Neuronal stem cell (in vitro differentiated cells): ENCODE data around the gene TMEM45A.
"Not testable (repeated sequence)": the region's sequence is repeated elsewhere in the genome, so short reads cannot be mapped to it uniquely, and the experiment has no call there.

Experiments used
- DNase-seq: peaks from one replicate; pipeline ENCODE4 v3.0.0-alpha.2; 2013; ENCODE audit warnings: low spot score
- H2AFZ ChIP-seq: one replicate; pipeline ENCODE4 v1.6.1; 2013; ENCODE audit warnings: mild to moderate bottlenecking, low read length, inconsistent platforms
- H2AK5ac ChIP-seq: 2 replicates; pipeline ENCODE4 v1.6.1; 2013; ENCODE audit warnings: low read depth, mild to moderate bottlenecking, inconsistent platforms, low read length, moderate library complexity, mixed read lengths
- H2BK120ac ChIP-seq: 2 replicates; pipeline ENCODE4 v1.6.1; 2013; ENCODE audit warnings: low read depth, mild to moderate bottlenecking, inconsistent platforms, low read length, moderate library complexity, mixed read lengths
- H2BK12ac ChIP-seq: one replicate; pipeline ENCODE4 v1.6.1; 2013; ENCODE audit warnings: low read length, inconsistent platforms
- H2BK15ac ChIP-seq: 2 replicates; pipeline ENCODE4 v1.6.1; 2013; ENCODE audit warnings: mild to moderate bottlenecking, low read length, inconsistent platforms, mixed read lengths
- H2BK5ac ChIP-seq: one replicate; pipeline ENCODE4 v1.6.1; 2013; ENCODE audit warnings: inconsistent platforms, mild to moderate bottlenecking, low read length, moderate library complexity
- H3K14ac ChIP-seq: one replicate; pipeline ENCODE4 v1.6.1; 2013; ENCODE audit warnings: low read length, inconsistent platforms
- H3K18ac ChIP-seq: 2 replicates; pipeline ENCODE4 v1.6.1; 2013; ENCODE audit warnings: low read length, inconsistent platforms
- H3K23ac ChIP-seq: 2 replicates; pipeline ENCODE4 v1.6.1; 2013; ENCODE audit warnings: low read depth, mild to moderate bottlenecking, mixed read lengths, low read length, inconsistent platforms; ENCODE audit not compliant: poor library complexity
- H3K27ac ChIP-seq: replicated peaks from 3 replicates; pipeline ENCODE4 v1.5.1; 2013; ENCODE audit warnings: low read length, inconsistent platforms
- H3K27me3 ChIP-seq, 3 experiments: 2 replicates each; pipeline ENCODE4 v1.6.1; 2013; ENCODE audit warnings: low read length in 3 of 3, mild to moderate bottlenecking in 2 of 3, inconsistent platforms in 1 of 3, low read depth in 1 of 3, mixed read lengths in 1 of 3, moderate library complexity in 1 of 3; ENCODE audit not compliant: control insufficient read depth in 3 of 3, insufficient read depth in 3 of 3
- H3K36me3 ChIP-seq, 2 donors: replicated peaks in 1 of 2; 2 replicates each; pipeline ENCODE4 v1.6.1; 2013; ENCODE audit warnings: low read length in 2 of 2; ENCODE audit not compliant: control insufficient read depth in 2 of 2, insufficient read depth in 2 of 2
- H3K4ac ChIP-seq: 2 replicates; pipeline ENCODE4 v1.6.1; 2013; ENCODE audit warnings: inconsistent platforms, mild to moderate bottlenecking, low read length, moderate library complexity
- H3K4me1 ChIP-seq, 2 donors: 1 replicate in 1 of 2; 2 replicates in 1 of 2; pipeline ENCODE4 v1.6.1; 2013; ENCODE audit warnings: low read length in 2 of 2, low read depth in 1 of 2; ENCODE audit not compliant: control insufficient read depth in 2 of 2, insufficient read depth in 1 of 2
- H3K4me2 ChIP-seq: one replicate; pipeline ENCODE4 v1.6.1; 2013; ENCODE audit warnings: mild to moderate bottlenecking, low read length, inconsistent platforms; ENCODE audit not compliant: insufficient read depth, poor library complexity, severe bottlenecking
- H3K4me3 ChIP-seq, 2 donors: 2 replicates each; pipeline ENCODE4 v1.5.1; 2013; ENCODE audit warnings: low read length in 2 of 2, mild to moderate bottlenecking in 2 of 2, inconsistent platforms in 1 of 2, moderate library complexity in 1 of 2
- H3K79me1 ChIP-seq: one replicate; pipeline ENCODE4 v1.6.1; 2013; ENCODE audit warnings: low read depth, mild to moderate bottlenecking, inconsistent platforms, low read length, moderate library complexity
- H3K9ac ChIP-seq: one replicate; pipeline ENCODE4 v1.6.1; 2013; ENCODE audit warnings: mild to moderate bottlenecking, low read depth, low read length, inconsistent platforms; ENCODE audit not compliant: poor library complexity
- H3K9me3 ChIP-seq, 2 donors: replicated peaks in 1 of 2; 2 replicates each; pipeline versions ENCODE3 to v1.6.1; 2013; ENCODE audit warnings: low read length in 2 of 2, mild to moderate bottlenecking in 2 of 2, inconsistent platforms in 1 of 2, low read depth in 1 of 2, mixed read lengths in 1 of 2, moderate library complexity in 1 of 2; ENCODE audit not compliant: control insufficient read depth in 2 of 2, insufficient read depth in 1 of 2
- H4K8ac ChIP-seq: one replicate; pipeline ENCODE4 v1.6.1; 2013; ENCODE audit warnings: low read depth, mild to moderate bottlenecking, inconsistent platforms, low read length, moderate library complexity
- H4K91ac ChIP-seq: one replicate; pipeline ENCODE4 v1.6.1; 2013; ENCODE audit warnings: low read length, low read depth, mild to moderate bottlenecking, inconsistent platforms; ENCODE audit not compliant: poor library complexity
- WGBS, 2 donors: extraction: QIAGEN DNeasy Blood & Tissue Kit; methylation state at CpG; one replicate each; pipeline ENCODE4 v1.1.7; 2013; ENCODE audit warnings: missing lambda C conversion rate in 2 of 2, mixed read lengths in 1 of 2; ENCODE audit not compliant: insufficient read length in 2 of 2, insufficient replicate concordance in 1 of 2; ENCODE audit errors: extremely low coverage in 2 of 2; 5-methylcytosine and 5-hydroxymethylcytosine counted together

TMEM45A gene

GRCh38 chr3:100471444-100471843 is 21.0 kb upstream of the TMEM45A start:
- no peak overlapping the region for H2BK120ac ChIP-seq
- no peak overlapping the region for H2BK12ac ChIP-seq
- H3K9me3 ChIP-seq, result peaks cover 5 to 6% of the 10 kb centered on the region in 2 donors
- H3K27me3 ChIP-seq, result no peaks in the 10 kb centered on the region
- no peak overlapping the region for H3K18ac ChIP-seq
- H3K79me1 ChIP-seq, result no peaks in the 10 kb centered on the region
- no peak overlapping the region for H4K8ac ChIP-seq
- H3K4me2 ChIP-seq, result no peak overlapping the region
- no peak overlapping the region for H3K4me3 ChIP-seq
- WGBS, 2 donors, result no CpG with 5 or more reads among the region's 2 CpGs
- H4K91ac ChIP-seq, result no peak overlapping the region
- H2BK15ac ChIP-seq, result no peak overlapping the region
- H2AK5ac ChIP-seq, result no peak overlapping the region
- H3K4me1 ChIP-seq, result peaks cover 0 to under 1% of the 10 kb centered on the region in 2 donors
- no peak overlapping the region for H3K14ac ChIP-seq
- no peak overlapping the region for H3K9ac ChIP-seq
- H2AFZ ChIP-seq, result no peak overlapping the region
- no peak for DNase-seq
- H3K4ac ChIP-seq, result no peak overlapping the region
- H2BK5ac ChIP-seq, result no peak overlapping the region
- H3K23ac ChIP-seq, result no peak overlapping the region
- H3K36me3 ChIP-seq, result no peaks in the 10 kb centered on the region
- H3K27ac ChIP-seq, result no peak overlapping the region

GRCh38 chr3:100477851-100478360 is 14.5 kb upstream of the TMEM45A start:
- not testable (repeated sequence) for H3K4me1 ChIP-seq, H4K8ac ChIP-seq, H3K4me2 ChIP-seq, H2AFZ ChIP-seq, H3K27ac ChIP-seq, H3K4me3 ChIP-seq, H3K36me3 ChIP-seq, H3K79me1 ChIP-seq, DNase-seq, H3K14ac ChIP-seq, H2BK5ac ChIP-seq, H3K18ac ChIP-seq, H3K27me3 ChIP-seq, H3K23ac ChIP-seq, H3K9ac ChIP-seq, H2BK120ac ChIP-seq, H2BK12ac ChIP-seq, H2AK5ac ChIP-seq, H4K91ac ChIP-seq, H2BK15ac ChIP-seq, H3K9me3 ChIP-seq, H3K4ac ChIP-seq
- WGBS, 2 donors, result no CpG with 5 or more reads among the region's 32 CpGs

- H2AFZ ChIP-seq, H4K91ac ChIP-seq: not testable (repeated sequence)
Measured at GRCh38 chr3:100478521-100478920, 13.9 kb upstream of the TMEM45A start.

GRCh38 chr3:100480081-100480480 is 12.3 kb upstream of the TMEM45A start:
- H2BK5ac ChIP-seq, result no peak overlapping the region
- no peak overlapping the region for H3K18ac ChIP-seq
- DNase-seq, result no peak
- H3K9ac ChIP-seq, result no peak overlapping the region
- no peak overlapping the region for H4K8ac ChIP-seq
- no peak overlapping the region for H2BK12ac ChIP-seq
- H2AK5ac ChIP-seq, result peak overlapping the region; percentile 52
- no peaks in the 10 kb centered on the region for H3K79me1 ChIP-seq
- no peak overlapping the region for H3K14ac ChIP-seq
- no peak overlapping the region for H3K4ac ChIP-seq
- no peak overlapping the region for H2BK120ac ChIP-seq
- no peak overlapping the region for H3K4me2 ChIP-seq
- no CpG with 5 or more reads among the region's 5 CpGs for WGBS, 2 donors
- no peak overlapping the region for H4K91ac ChIP-seq
- H3K36me3 ChIP-seq, result no peaks in the 10 kb centered on the region
- H3K4me3 ChIP-seq, result no peak overlapping the region
- H3K9me3 ChIP-seq, result no peaks in the 10 kb centered on the region
- H2BK15ac ChIP-seq, result no peak overlapping the region
- no peaks in the 10 kb centered on the region for H3K4me1 ChIP-seq
- no peak overlapping the region for H3K27ac ChIP-seq
- no peak overlapping the region for H2AFZ ChIP-seq
- no peak overlapping the region for H3K23ac ChIP-seq
- no peaks in the 10 kb centered on the region for H3K27me3 ChIP-seq

More at GRCh38 chr3:100478521-100478920, 13.9 kb upstream of the TMEM45A start:
- not testable (repeated sequence) for H4K8ac ChIP-seq, H3K9ac ChIP-seq, H3K79me1 ChIP-seq, H3K4me2 ChIP-seq, DNase-seq, H3K18ac ChIP-seq, H3K36me3 ChIP-seq, H2BK12ac ChIP-seq, H3K27me3 ChIP-seq, H2BK5ac ChIP-seq, H2BK120ac ChIP-seq, H3K27ac ChIP-seq, H3K14ac ChIP-seq, H2AK5ac ChIP-seq, H2BK15ac ChIP-seq, H3K4ac ChIP-seq, H3K4me3 ChIP-seq, H3K9me3 ChIP-seq, H3K23ac ChIP-seq, H3K4me1 ChIP-seq
- no CpG with 5 or more reads among the region's 25 CpGs for WGBS, 2 donors
